NCI-H1092 treated with DMSO at 0.1 percent for 48 hours (cell line): Measurements from ENCODE around the gene DLG2.
"Not testable (repeated sequence)": the region's sequence is repeated elsewhere in the genome, so short reads cannot be mapped to it uniquely, and the experiment has no call there.

Experiments
- DNase-seq: peaks from one replicate; lab custom pipeline; 2025; lab: John Stamatoyannopoulos, UW

DLG2 gene

GRCh38 chr11:84990141-84990540, 637.0 kb downstream of the DLG2 start:
- DNase-seq = no peak

GRCh38 chr11:84987686-84988187, 639.4 kb downstream of the DLG2 start:
- not testable (repeated sequence) for DNase-seq

- no peak for DNase-seq
Measured at GRCh38 chr11:84981301-84981700, 645.8 kb downstream of the DLG2 start.

GRCh38 chr11:84969103-84969502, 658.0 kb downstream of the DLG2 start:
- DNase-seq = no peak

GRCh38 chr11:84965484-84965883, 661.7 kb downstream of the DLG2 start:
- DNase-seq = no peak

- no peak for DNase-seq
Measured at GRCh38 chr11:84963240-84963639, 663.9 kb downstream of the DLG2 start.

- no peak for DNase-seq
Measured at GRCh38 chr11:84962018-84962417, 665.1 kb downstream of the DLG2 start.

GRCh38 chr11:84958295-84958694, 668.8 kb downstream of the DLG2 start:
- no peak for DNase-seq

GRCh38 chr11:84950569-84951270, 676.4 kb downstream of the DLG2 start:
- DNase-seq = no peak

GRCh38 chr11:84947970-84948580, 679.1 kb downstream of the DLG2 start:
- DNase-seq = no peak

GRCh38 chr11:84947070-84947469, 680.1 kb downstream of the DLG2 start:
- DNase-seq = no peak

- DNase-seq = no peak
Measured at GRCh38 chr11:84930863-84931262, 696.3 kb downstream of the DLG2 start.

GRCh38 chr11:84929738-84930137, 697.4 kb downstream of the DLG2 start:
- DNase-seq = no peak

- no peak for DNase-seq
Measured at GRCh38 chr11:84924154-84924692, 702.9 kb downstream of the DLG2 start.

GRCh38 chr11:84923489-84923888, 703.7 kb downstream of the DLG2 start:
- no peak for DNase-seq

GRCh38 chr11:84922836-84923235, 704.3 kb downstream of the DLG2 start:
- no peak for DNase-seq

GRCh38 chr11:84922212-84922805, 704.8 kb downstream of the DLG2 start:
- no peak for DNase-seq

- DNase-seq = no peak
Measured at GRCh38 chr11:84914511-84914910, 712.6 kb downstream of the DLG2 start.

GRCh38 chr11:84909740-84910139, 717.4 kb downstream of the DLG2 start:
- DNase-seq = no peak

- DNase-seq = no peak
Measured at GRCh38 chr11:84906995-84907394, 720.1 kb downstream of the DLG2 start.

GRCh38 chr11:84905411-84905810, 721.7 kb downstream of the DLG2 start:
- DNase-seq = no peak

GRCh38 chr11:84902445-84902844, 724.7 kb downstream of the DLG2 start:
- DNase-seq = no peak

- DNase-seq = no peak
Measured at GRCh38 chr11:84901991-84902390, 725.2 kb downstream of the DLG2 start.
